Testis (tissue), 2 donors: Measurements from ENCODE around the gene NBPF9.
"Not testable (repeated sequence)": the region's sequence is repeated elsewhere in the genome, so short reads cannot be mapped to it uniquely, and the experiment has no call there.

Experiments
- POLR2A ChIP-seq: fragments of 450-650 bp; IDR thresholded peaks from one replicate; pipeline ENCODE4 v1.6.1; 2017; ENCODE audit warnings: antibody characterized with exemption, mild to moderate bottlenecking, moderate library complexity
- TF ChIP-seq, protein P1 (sequence below), 3 experiments: fragments of 450-650 bp in 2 of 3; fragments of 200-600 bp in 1 of 3; sonication (generic) in 1 of 3; IDR thresholded peaks; one replicate each; pipeline ENCODE4 v1.5.1; 2016 to 2019; ENCODE audit warnings: antibody characterized with exemption in 3 of 3, mild to moderate bottlenecking in 2 of 3, moderate library complexity in 1 of 3

DNA sequence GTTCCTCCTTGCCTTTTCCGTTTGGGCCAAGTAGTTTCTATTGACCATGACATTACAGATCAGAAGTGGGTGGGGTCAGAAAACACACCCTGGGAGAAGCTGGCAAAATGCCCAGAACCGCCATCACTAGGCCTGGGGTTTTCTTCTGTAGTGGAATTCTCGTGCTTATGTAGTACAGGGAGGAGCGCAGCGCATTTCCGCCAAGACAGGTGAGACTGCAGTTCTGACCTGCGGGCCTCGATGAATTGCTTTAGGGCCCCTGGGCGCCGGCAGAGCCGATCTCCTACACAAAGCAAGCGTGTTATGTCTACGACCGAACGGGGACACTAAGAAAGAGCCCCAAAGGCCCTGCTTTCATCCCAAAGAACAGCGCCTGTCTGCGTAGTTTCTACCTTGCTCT is 25.9 kb upstream of the NBPF9 start:
- TF ChIP-seq, protein P1, sequence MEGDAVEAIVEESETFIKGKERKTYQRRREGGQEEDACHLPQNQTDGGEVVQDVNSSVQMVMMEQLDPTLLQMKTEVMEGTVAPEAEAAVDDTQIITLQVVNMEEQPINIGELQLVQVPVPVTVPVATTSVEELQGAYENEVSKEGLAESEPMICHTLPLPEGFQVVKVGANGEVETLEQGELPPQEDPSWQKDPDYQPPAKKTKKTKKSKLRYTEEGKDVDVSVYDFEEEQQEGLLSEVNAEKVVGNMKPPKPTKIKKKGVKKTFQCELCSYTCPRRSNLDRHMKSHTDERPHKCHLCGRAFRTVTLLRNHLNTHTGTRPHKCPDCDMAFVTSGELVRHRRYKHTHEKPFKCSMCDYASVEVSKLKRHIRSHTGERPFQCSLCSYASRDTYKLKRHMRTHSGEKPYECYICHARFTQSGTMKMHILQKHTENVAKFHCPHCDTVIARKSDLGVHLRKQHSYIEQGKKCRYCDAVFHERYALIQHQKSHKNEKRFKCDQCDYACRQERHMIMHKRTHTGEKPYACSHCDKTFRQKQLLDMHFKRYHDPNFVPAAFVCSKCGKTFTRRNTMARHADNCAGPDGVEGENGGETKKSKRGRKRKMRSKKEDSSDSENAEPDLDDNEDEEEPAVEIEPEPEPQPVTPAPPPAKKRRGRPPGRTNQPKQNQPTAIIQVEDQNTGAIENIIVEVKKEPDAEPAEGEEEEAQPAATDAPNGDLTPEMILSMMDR (IDR thresholded peaks at IDR 0.05) = not testable (repeated sequence)
- not testable (repeated sequence) for TF ChIP-seq POLR2A
